NB4 (cell line): ENCODE measurements around the gene SOX6.
"Not testable (repeated sequence)": the region's sequence is repeated elsewhere in the genome, so short reads cannot be mapped to it uniquely, and the experiment has no call there.

Source experiments
- DNase-seq: peaks from one replicate; pipeline ENCODE4 v3.0.0; 2010; ENCODE audit warnings: low read depth
- H3K4me3 ChIP-seq: one replicate; pipeline ENCODE4 v1.5.1; 2011; ENCODE audit warnings: mild to moderate bottlenecking, low read depth, low read length, moderate library complexity
- CTCF ChIP-seq: IDR thresholded peaks from one replicate; pipeline ENCODE4 v1.5.1; 2012; ENCODE audit warnings: low read depth, low read length
- MAX ChIP-seq: IDR thresholded peaks from 2 replicates; pipeline ENCODE4 v1.6.1; 2011; ENCODE audit warnings: low read depth, low read length
- MYC ChIP-seq: IDR thresholded peaks from 2 replicates; pipeline ENCODE4 v1.6.1; 2011; ENCODE audit warnings: low read depth, low read length
- POLR2A ChIP-seq: IDR thresholded peaks from 2 replicates; pipeline ENCODE4 v1.6.1; 2011; ENCODE audit warnings: mild to moderate bottlenecking; ENCODE audit not compliant: insufficient read length; ENCODE audit errors: extremely low read depth

SOX6 gene

GRCh38 chr11:16397390-16397789 lies 41.0 kb upstream of the SOX6 start:
- DNase-seq, result no peak
- no peak overlapping the region for H3K4me3 ChIP-seq
- TF ChIP-seq MYC (no peak), MAX (no peak), CTCF (no peak), POLR2A (no peak)

GRCh38 chr11:16395601-16396000 lies 39.3 kb upstream of the SOX6 start:
- no peak overlapping the region for H3K4me3 ChIP-seq
- TF ChIP-seq MYC (no peak), MAX (no peak), CTCF (no peak), POLR2A (no peak)
- DNase-seq, result no peak

GRCh38 chr11:16394947-16395346 lies 38.6 kb upstream of the SOX6 start:
- no peak overlapping the region for H3K4me3 ChIP-seq
- DNase-seq, result no peak
- TF ChIP-seq CTCF (no peak), MYC (no peak), MAX (no peak), POLR2A (no peak)

GRCh38 chr11:16393340-16393739 lies 37.0 kb upstream of the SOX6 start:
- no peak overlapping the region for H3K4me3 ChIP-seq
- DNase-seq, result no peak
- TF ChIP-seq MAX (no peak), CTCF (no peak), MYC (no peak), POLR2A (no peak)

- no peak for DNase-seq
- TF ChIP-seq CTCF, result no peak
- no peak overlapping the region for H3K4me3 ChIP-seq
Observed at GRCh38 chr11:16392616-16393015, 36.3 kb upstream of the SOX6 start.

GRCh38 chr11:16390826-16391225 lies 34.5 kb upstream of the SOX6 start:
- not testable (repeated sequence) for DNase-seq, H3K4me3 ChIP-seq

- TF ChIP-seq CTCF (no peak), MAX (no peak), POLR2A (no peak), MYC (no peak)
- no peak overlapping the region for H3K4me3 ChIP-seq
- DNase-seq, result no peak
Observed at GRCh38 chr11:16385099-16385498, 28.8 kb upstream of the SOX6 start.
